K562 (cell line): ENCODE data around the gene TANC1. TPM values are rescaled to one million over a fixed set of nuclear protein-coding genes. Genes with fewer than 3 reads are reported as not detected.

ENCODE experiments used
- ATAC-seq: fragments of 200-7000 bp; cut with Tn5 transposase; 3 replicates; pipeline ENCODE4 v1.9.1; 2020; ENCODE audit warnings: moderate library complexity
- BruUV-seq: library from RNA; stranded (reverse); fragments of 400-500 nt; replicated peaks from 2 replicates; lab custom pipeline; 2021; lab: Mats Ljungman, UMichigan
- CTCF ChIA-PET: fragments of 300-600 bp; formaldehyde crosslinking; extraction: SDS; loops from one replicate; lab custom pipeline; 2021; ENCODE audit warnings: low intra/inter-chr PET ratio; lab: Yijun Ruan, JAX
- POLR2A ChIA-PET: fragments of 300-600, 350-650 bp; sonication (Branson Sonifier 250); formaldehyde crosslinking; extraction: SDS; loops from one replicate; lab custom pipeline; 2021; ENCODE audit warnings: antibody characterized with exemption, inconsistent platforms; lab: Yijun Ruan, JAX
- DNase-seq, 4 experiments: peaks; one replicate each; pipeline versions ENCODE4 v3.0.0 to v3.0.0-alpha.2; 2011 to 2018; ENCODE audit warnings: low spot score in 3 of 4, mixed read lengths in 3 of 4; ENCODE audit errors: extremely low read depth in 1 of 4
- FAIRE-seq: peaks from 2 replicates; lab custom pipeline; 2011; peaks lifted over from hg19 to GRCh38; lab: Jason Lieb, UNC
- H2AFZ ChIP-seq: 2 replicates; pipeline ENCODE4 v1.6.0; 2011; ENCODE audit warnings: low read depth, low read length, control low read depth, inconsistent platforms
- H3K27ac ChIP-seq: fragments of 200-600 bp; 3 replicates; pipeline ENCODE4 v1.8.0; 2011; ENCODE audit warnings: low read depth, mild to moderate bottlenecking, control low read depth, inconsistent platforms, low read length, moderate library complexity, mixed read lengths; ENCODE audit errors: extremely low read depth
- H3K27me3 ChIP-seq, 2 experiments: fragments of 300-600 bp in 1 of 2; 2 replicates in 1 of 2; 3 replicates in 1 of 2; pipeline versions ENCODE4 v1.6.0 to v1.8.0; 2011; ENCODE audit warnings: inconsistent platforms in 2 of 2, low read length in 2 of 2, mild to moderate bottlenecking in 1 of 2, mixed read lengths in 1 of 2, moderate library complexity in 1 of 2; ENCODE audit not compliant: control insufficient read depth in 2 of 2, insufficient read depth in 2 of 2
- H3K36me3 ChIP-seq: fragments of 300-600 bp; 3 replicates; pipeline ENCODE4 v1.8.0; 2011; ENCODE audit warnings: mild to moderate bottlenecking, low read length, inconsistent platforms; ENCODE audit not compliant: control insufficient read depth, insufficient read depth
- H3K4me1 ChIP-seq, 2 experiments: fragments of 200-600 bp in 1 of 2; replicated peaks in 1 of 2; 2 replicates in 1 of 2; 3 replicates in 1 of 2; pipeline versions ENCODE4 v1.5.1 to v1.8.0; 2011; ENCODE audit warnings: inconsistent platforms in 2 of 2, low read length in 2 of 2, mild to moderate bottlenecking in 1 of 2, mixed read lengths in 1 of 2, moderate library complexity in 1 of 2; ENCODE audit not compliant: control insufficient read depth in 2 of 2, insufficient read depth in 2 of 2
- H3K4me2 ChIP-seq: 2 replicates; pipeline ENCODE4 v1.6.1; 2011; ENCODE audit warnings: low read length, control low read depth, inconsistent platforms, mixed read lengths; ENCODE audit not compliant: insufficient read depth
- H3K4me3 ChIP-seq: fragments of 200-600 bp; sonication (generic), shearing (Covaris generic); 2 replicates; pipeline ENCODE4 v1.5.1; 2016; ENCODE audit warnings: control low read depth, inconsistent platforms
- H3K79me2 ChIP-seq: fragments of 200-600 bp; 3 replicates; pipeline ENCODE4 v1.8.0; 2011; ENCODE audit warnings: low read length, inconsistent platforms; ENCODE audit not compliant: control insufficient read depth, insufficient read depth
- H3K9ac ChIP-seq, 2 experiments: 2 replicates each; pipeline versions ENCODE4 v1.6.0 to v1.6.1; 2011; ENCODE audit warnings: low read depth in 2 of 2, low read length in 2 of 2, control low read depth in 1 of 2, inconsistent platforms in 1 of 2, mild to moderate bottlenecking in 1 of 2, mixed read lengths in 1 of 2; ENCODE audit not compliant: insufficient read depth in 1 of 2
- H3K9me1 ChIP-seq: one replicate; pipeline ENCODE4 v1.6.0; 2011; ENCODE audit warnings: inconsistent platforms, mild to moderate bottlenecking, low read length, moderate library complexity; ENCODE audit not compliant: control insufficient read depth, insufficient read depth
- H3K9me3 ChIP-seq: replicated peaks from 2 replicates; pipeline ENCODE4 v1.5.1; 2011; ENCODE audit warnings: low read depth, low read length, inconsistent platforms; ENCODE audit not compliant: control insufficient read depth, insufficient read depth
- H4K20me1 ChIP-seq: replicated peaks from 2 replicates; pipeline ENCODE4 v1.6.1; 2011; ENCODE audit warnings: low read length, inconsistent platforms, mixed read lengths; ENCODE audit not compliant: control insufficient read depth, insufficient read depth
- ETV1 ChIP-seq: fragments of 450-650 bp; conservative IDR thresholded peaks from 2 replicates; pipeline ENCODE4 v1.6.1; 2016; ENCODE audit warnings: missing genetic modification characterization, control low read depth, low read depth, missing compliant biosample characterization
- ETV5 ChIP-seq: sonication (generic); formaldehyde crosslinking; IDR thresholded peaks from 2 replicates; pipeline ENCODE4 v1.4.0; 2020; ENCODE audit warnings: low read depth, mild to moderate bottlenecking, missing genetic modification reagents
- FOXA3 ChIP-seq, 2 experiments: fragments of 450-650 bp in 1 of 2; sonication (generic) in 1 of 2; formaldehyde crosslinking; IDR thresholded peaks in 1 of 2; conservative IDR thresholded peaks in 1 of 2; 2 replicates each; pipeline versions ENCODE4 v1.4.0 to v1.8.0; 2020 to 2022; ENCODE audit warnings: mild to moderate bottlenecking in 2 of 2, missing genetic modification reagents in 1 of 2
- NFE2L1 ChIP-seq: fragments of 450-650 bp; IDR thresholded peaks from 2 replicates; pipeline ENCODE4 v1.6.1; 2016; ENCODE audit warnings: missing genetic modification characterization, low read depth, mild to moderate bottlenecking, missing compliant biosample characterization, moderate library complexity, borderline replicate concordance
- PRPF4 ChIP-seq: fragments of 200-400 bp; formaldehyde crosslinking; IDR thresholded peaks from one replicate; pipeline ENCODE4 v1.6.1; 2017; ENCODE audit warnings: low read length, low read depth, mild to moderate bottlenecking; ENCODE audit not compliant: insufficient read depth, poor library complexity, severe bottlenecking
- RAD21 ChIP-seq, 2 experiments: fragments of 250-450 bp in 1 of 2; fragments of 450-650 bp in 1 of 2; sonication (Bioruptor Pico) in 1 of 2; formaldehyde crosslinking in 1 of 2; IDR thresholded peaks in 1 of 2; conservative IDR thresholded peaks in 1 of 2; 2 replicates each; pipeline versions ENCODE4 v1.4.0 to v1.8.0; 2020 to 2022; ENCODE audit warnings: mild to moderate bottlenecking in 2 of 2, moderate library complexity in 1 of 2
- RFX5 ChIP-seq: IDR thresholded peaks from 2 replicates; pipeline ENCODE4 v1.6.1; 2011; ENCODE audit warnings: low read depth, mild to moderate bottlenecking, improper control_type of control experiment, low read length
- SAFB2 ChIP-seq: fragments of 200-400 bp; formaldehyde crosslinking; IDR thresholded peaks from 2 replicates; pipeline ENCODE4 v1.6.1; 2018; ENCODE audit warnings: borderline replicate concordance, low read length, low read depth, moderate library complexity; ENCODE audit not compliant: severe bottlenecking
- SMARCA4 ChIP-seq: fragments of 450-650 bp; IDR thresholded peaks from 2 replicates; pipeline ENCODE4 v1.6.1; 2016
- TBP ChIP-seq: optimal IDR thresholded peaks from 2 replicates; pipeline ENCODE3; 2011; ENCODE audit warnings: low read depth, low read length, improper control_type of control experiment
- TSHZ1 ChIP-seq: fragments of 250-450 bp; sonication (Bioruptor Pico); IDR thresholded peaks from 2 replicates; pipeline ENCODE4 v1.4.0; 2020; ENCODE audit warnings: mild to moderate bottlenecking, moderate library complexity
- ZNF239 ChIP-seq: fragments of 250-450 bp; sonication (Bioruptor Pico); IDR thresholded peaks from 2 replicates; pipeline ENCODE4 v1.4.0; 2020; ENCODE audit warnings: mild to moderate bottlenecking
- ZNF384 ChIP-seq: IDR thresholded peaks from 2 replicates; pipeline ENCODE4 v1.6.1; 2012; ENCODE audit warnings: low read depth, low read length, improper control_type of control experiment
- ZNF655 ChIP-seq: fragments of 250-450 bp; sonication (Bioruptor Pico); IDR thresholded peaks from 2 replicates; pipeline ENCODE4 v1.5.0; 2021
- ZNF699 ChIP-seq: fragments of 250-450 bp; sonication (Bioruptor Pico); IDR thresholded peaks from 2 replicates; pipeline ENCODE4 v1.8.0; 2021; ENCODE audit warnings: mild to moderate bottlenecking, moderate library complexity; ENCODE audit not compliant: insufficient replicate concordance
- WGBS: fragments of 100-300 bp; shearing (Covaris generic); methylation state at CpG from one replicate; pipeline ENCODE4 v1.1.6; 2016; ENCODE audit warnings: low coverage, mixed read lengths; ENCODE audit not compliant: insufficient coverage; ENCODE audit errors: missing lambda C conversion rate; 5-methylcytosine and 5-hydroxymethylcytosine counted together
- in situ Hi-C: fragments of 300-500 bp; cut with MboI; formaldehyde crosslinking; loops from 4 replicates; pipeline ENCODE4 v1.15.0; 2018; ENCODE audit warnings: inconsistent platforms, mixed read lengths
- intact Hi-C: fragments of 100-400 bp; cut with micrococcal nuclease; formaldehyde crosslinking; loops from 2 replicates; pipeline ENCODE4 v1.14.2; 2022
- polyA plus RNA-seq, 8 experiments: library from polyadenylated mRNA; depleted of rRNA in 4 of 8; stranded (reverse) in 5 of 8; unstranded in 3 of 8; fragments of >200 nt; fragmentation: Nextera tagmentation in 2 of 8; fragmentation: Illumina TruSeq in 1 of 8; extraction: Ambion mirVana in 2 of 8; extraction: Trizol in 1 of 8; gene quantifications; 2 replicates each; pipeline versions ENCODE4 v1.2.1 to v1.2.3, GENCODE V29; 2011 to 2014; ENCODE audit warnings: inconsistent platforms in 1 of 8, missing spikeins in 1 of 8
- total RNA-seq, 7 experiments: library from RNA; depleted of rRNA in 6 of 7; stranded (reverse); fragments of >200 nt in 6 of 7; fragmentation: Illumina TruSeq in 2 of 7; extraction: Trizol in 2 of 7; gene quantifications; 2 replicates each; pipeline versions ENCODE4 v1.2.1 to v1.2.3, GENCODE V29; 2011 to 2021; ENCODE audit warnings: low replicate concordance in 1 of 7

TANC1 gene
- total and polyA plus RNA-seq, 9 of the 15 experiments (the other 6 are each of a cell fraction or from before 2014, with no cell fraction given), result under 0.01 to 0.20 (median 0.07) TPM; not detected in 1

GRCh38 chr2:158998551-158999248 is 30.3 kb downstream of the TANC1 start (continued):
- TF ChIP-seq TSHZ1 (CRISPR knock-in tag) (no peak), ETV5 (no peak), SAFB2 (no peak), ZNF384 (no peak), TBP (no peak), ZNF239 (no peak)
- TF ChIP-seq, all 486 proteins: peak for 0

DNA sequence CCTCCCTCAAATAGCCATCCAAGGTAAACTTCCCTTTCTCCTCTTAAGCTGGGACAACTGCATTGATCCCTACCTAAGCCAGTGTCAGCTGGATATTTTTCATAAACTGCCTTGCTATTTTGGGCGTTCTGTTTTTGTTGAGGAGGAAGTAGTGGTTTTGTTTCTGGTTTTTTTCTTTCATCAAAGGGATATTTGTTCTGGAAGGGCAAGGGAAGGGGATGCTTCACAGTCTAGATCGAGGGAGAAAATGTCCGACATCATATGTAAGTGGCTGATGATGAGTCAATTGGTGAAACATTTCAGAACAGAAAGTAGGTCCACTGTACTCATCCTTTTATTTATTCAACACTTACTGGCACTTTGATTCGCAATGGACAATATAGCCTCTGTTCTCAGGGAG is 31.0 kb downstream of the TANC1 start:
- ATAC-seq, result no peak
- TF ChIP-seq PRPF4, result no peak
- TF ChIP-seq ZNF655 (CRISPR knock-in tag), result no peak
- TF ChIP-seq NFE2L1, result no peak
- no peak for TF ChIP-seq FOXA3 (CRISPR knock-in tag; conservative IDR thresholded peaks at IDR 0.05 in 1 of 2, IDR thresholded peaks at IDR 0.05 in 1 of 2)
- TF ChIP-seq RAD21 (CRISPR knock-in tag; conservative IDR thresholded peaks at IDR 0.05 in 1 of 2, IDR thresholded peaks at IDR 0.05 in 1 of 2), result no peak
- no peak for TF ChIP-seq RFX5
- no peak for TF ChIP-seq SMARCA4
- TF ChIP-seq ZNF699 (CRISPR knock-in tag), result no peak
- TF ChIP-seq ETV1, result no peak

More for the DNA sequence above, 31.0 kb downstream of the TANC1 start:
- DNase-seq, result no peak
- peaks cover 20 to 35% of the 10 kb centered on the region in 2 experiments; a peak in 3 of 5 replicates for H3K27me3 ChIP-seq
- intact Hi-C loops, result no loop called here
- in situ Hi-C loops, result no loop called here
- H2AFZ ChIP-seq, result no peak overlapping the region
- H3K4me3 ChIP-seq, result no peak overlapping the region
- WGBS, result 1% methylated on average over 4 of the region's 4 CpGs
- no peaks in the 10 kb centered on the region for H3K36me3 ChIP-seq
- BruUV-seq, result no TSS peak
- no peak overlapping the region for H3K27ac ChIP-seq
- FAIRE-seq, result no peak
- H3K9me1 ChIP-seq, result no peaks in the 10 kb centered on the region
- H3K9me3 ChIP-seq, result no peaks in the 10 kb centered on the region
- H3K9ac ChIP-seq, result no peak overlapping the region
- H3K4me1 ChIP-seq, result no peaks in the 10 kb centered on the region
- POLR2A ChIA-PET, result interaction anchor here (1.6 kb wide), 1 partner anchor 10 kb away, joined by 6 read pairs; no protein-coding TSS in a partner anchor
- no peaks in the 10 kb centered on the region for H3K79me2 ChIP-seq
- H4K20me1 ChIP-seq, result no peaks in the 10 kb centered on the region
- CTCF ChIA-PET, result no interaction called here
- H3K4me2 ChIP-seq, result no peak overlapping the region
